Peyer's patch (tissue), 4 donors: Measurements from ENCODE around the gene RABEP1.

Source experiments
- POLR2A ChIP-seq, 2 donors: fragments of 450-650 bp; IDR thresholded peaks; one replicate each; pipeline ENCODE4 v1.5.1; 2017; ENCODE audit warnings: antibody characterized with exemption in 2 of 2, mild to moderate bottlenecking in 2 of 2, moderate library complexity in 2 of 2
- TF ChIP-seq, protein P1 (sequence below), 6 experiments: fragments of 450-650 bp in 4 of 6; fragments of 200-600 bp in 2 of 6; sonication (generic) in 1 of 6; IDR thresholded peaks; one replicate each; pipeline ENCODE4 v1.5.1; 2017 to 2019; ENCODE audit warnings: antibody characterized with exemption in 6 of 6, mild to moderate bottlenecking in 3 of 6, moderate library complexity in 1 of 6

DNA sequence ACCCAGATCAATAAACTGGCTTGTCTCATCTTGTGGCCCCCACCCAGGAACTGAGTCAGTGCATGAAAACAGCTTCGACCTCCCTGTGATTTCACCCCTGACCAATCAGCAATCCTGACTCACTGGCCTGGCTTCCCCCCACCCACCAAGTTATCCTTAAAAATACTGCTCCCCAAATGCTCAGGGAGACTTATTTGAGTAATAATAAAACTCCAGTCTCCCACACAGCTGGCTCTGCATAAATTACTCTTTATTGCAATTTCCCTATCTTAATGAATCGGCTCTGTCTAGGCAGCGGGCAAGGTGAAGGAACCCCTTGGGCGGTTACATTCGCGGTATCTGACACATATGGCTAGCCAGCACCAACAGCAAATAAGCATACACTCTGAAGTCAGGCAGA is 9.8 kb upstream of the RABEP1 start:
- TF ChIP-seq, protein P1, sequence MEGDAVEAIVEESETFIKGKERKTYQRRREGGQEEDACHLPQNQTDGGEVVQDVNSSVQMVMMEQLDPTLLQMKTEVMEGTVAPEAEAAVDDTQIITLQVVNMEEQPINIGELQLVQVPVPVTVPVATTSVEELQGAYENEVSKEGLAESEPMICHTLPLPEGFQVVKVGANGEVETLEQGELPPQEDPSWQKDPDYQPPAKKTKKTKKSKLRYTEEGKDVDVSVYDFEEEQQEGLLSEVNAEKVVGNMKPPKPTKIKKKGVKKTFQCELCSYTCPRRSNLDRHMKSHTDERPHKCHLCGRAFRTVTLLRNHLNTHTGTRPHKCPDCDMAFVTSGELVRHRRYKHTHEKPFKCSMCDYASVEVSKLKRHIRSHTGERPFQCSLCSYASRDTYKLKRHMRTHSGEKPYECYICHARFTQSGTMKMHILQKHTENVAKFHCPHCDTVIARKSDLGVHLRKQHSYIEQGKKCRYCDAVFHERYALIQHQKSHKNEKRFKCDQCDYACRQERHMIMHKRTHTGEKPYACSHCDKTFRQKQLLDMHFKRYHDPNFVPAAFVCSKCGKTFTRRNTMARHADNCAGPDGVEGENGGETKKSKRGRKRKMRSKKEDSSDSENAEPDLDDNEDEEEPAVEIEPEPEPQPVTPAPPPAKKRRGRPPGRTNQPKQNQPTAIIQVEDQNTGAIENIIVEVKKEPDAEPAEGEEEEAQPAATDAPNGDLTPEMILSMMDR (IDR thresholded peaks at IDR 0.05): no peak
- no peak for TF ChIP-seq POLR2A (IDR thresholded peaks at IDR 0.05)
